ENCODE measurements around the gene CCT3. TPM values are rescaled to one million over a fixed set of nuclear protein-coding genes. Genes with fewer than 3 reads are reported as not detected.

The CCT3 gene
- total RNA-seq, 6 donors from 2014 or later: 53.5 to 171 (median 112) TPM

- H3K27ac ChIP-seq: no peak overlapping the region
- TF ChIP-seq CTCF (IDR thresholded peaks at IDR 0.05) (no peak), POLR2A (IDR thresholded peaks at IDR 0.05) (no peak), EP300 (IDR thresholded peaks at IDR 0.05) (no peak), POLR2AphosphoS5 (IDR thresholded peaks at IDR 0.05) (no peak)
- H3K36me3 ChIP-seq: no peaks in the 10 kb centered on the region
- DNase-seq (no peak), ATAC-seq (ENCODE audit: low FRiP score in 2 of 2) (no peak)
- peaks cover 5 to 12% (median 6%) of the 10 kb centered on the region in 4 donors for H3K4me1 ChIP-seq
- H3K4me3 ChIP-seq: no peak overlapping the region
- H3K27me3 ChIP-seq: no peaks in the 10 kb centered on the region
- H3K9me3 ChIP-seq: no peaks in the 10 kb centered on the region
These were observed 27.7 kb upstream of the CCT3 start for GRCh38 chr1:156365754-156366153.

GRCh38 chr1:156360534-156360933 is 22.4 kb upstream of the CCT3 start:
- H3K27ac ChIP-seq: no peak overlapping the region
- 95% methylated on average over 11 of the region's 11 CpGs for WGBS, 2 donors
- ATAC-seq (ENCODE audit: low FRiP score in 2 of 2) (no peak), DNase-seq (no peak)
- H3K27me3 ChIP-seq: peaks cover 0 to 7% (median 0%) of the 10 kb centered on the region in 4 donors
- H3K36me3 ChIP-seq: no peaks in the 10 kb centered on the region
- TF ChIP-seq POLR2AphosphoS5 (IDR thresholded peaks at IDR 0.05) (no peak), POLR2A (IDR thresholded peaks at IDR 0.05) (no peak), CTCF (IDR thresholded peaks at IDR 0.05) (no peak), EP300 (IDR thresholded peaks at IDR 0.05) (no peak)
- no peak overlapping the region for H3K4me3 ChIP-seq
- H3K9me3 ChIP-seq: no peaks in the 10 kb centered on the region
- H3K4me1 ChIP-seq: peaks cover 0 to 6% (median 2%) of the 10 kb centered on the region in 4 donors

- 34 to 47% methylated on average over 6 of the region's 6 CpGs for WGBS, 2 donors
- no peak overlapping the region for H3K27ac ChIP-seq
- peaks cover 0 to 7% (median 0%) of the 10 kb centered on the region in 4 donors for H3K27me3 ChIP-seq
- no peak for DNase-seq
- H3K4me3 ChIP-seq: no peak overlapping the region
- H3K36me3 ChIP-seq: no peaks in the 10 kb centered on the region
- ATAC-seq (ENCODE audit: low FRiP score in 2 of 2): no peak
- TF ChIP-seq POLR2A (IDR thresholded peaks at IDR 0.05) (no peak), EP300 (IDR thresholded peaks at IDR 0.05) (no peak), CTCF (IDR thresholded peaks at IDR 0.05) (no peak), POLR2AphosphoS5 (IDR thresholded peaks at IDR 0.05) (no peak)
- no peaks in the 10 kb centered on the region for H3K9me3 ChIP-seq
- H3K4me1 ChIP-seq: peaks cover 0 to 6% (median 2%) of the 10 kb centered on the region in 4 donors
These were observed 21.9 kb upstream of the CCT3 start for GRCh38 chr1:156359973-156360372.

- H3K4me1 ChIP-seq: peaks cover 0 to 6% (median 2%) of the 10 kb centered on the region in 4 donors
- peaks cover 0 to 7% (median 0%) of the 10 kb centered on the region in 4 donors for H3K27me3 ChIP-seq
- no peak overlapping the region for H3K27ac ChIP-seq
- TF ChIP-seq CTCF (IDR thresholded peaks at IDR 0.05) (no peak), POLR2A (IDR thresholded peaks at IDR 0.05) (no peak), POLR2AphosphoS5 (IDR thresholded peaks at IDR 0.05) (no peak), EP300 (IDR thresholded peaks at IDR 0.05) (no peak)
- ATAC-seq (ENCODE audit: low FRiP score in 2 of 2) (no peak), DNase-seq (no peak)
- H3K9me3 ChIP-seq: no peaks in the 10 kb centered on the region
- 92 to 94% methylated on average over 3 of the region's 3 CpGs for WGBS, 2 donors
- H3K4me3 ChIP-seq: no peak overlapping the region
- H3K36me3 ChIP-seq: no peaks in the 10 kb centered on the region
These were observed 21.2 kb upstream of the CCT3 start for GRCh38 chr1:156359249-156359648.

GRCh38 chr1:156358641-156359040 is 20.5 kb upstream of the CCT3 start:
- no peak for TF ChIP-seq EP300 (IDR thresholded peaks at IDR 0.05)
- TF ChIP-seq POLR2AphosphoS5 (IDR thresholded peaks at IDR 0.05): no peak
- no peak for TF ChIP-seq CTCF (IDR thresholded peaks at IDR 0.05)
- TF ChIP-seq POLR2A (IDR thresholded peaks at IDR 0.05): no peak
- no peak overlapping the region for H3K4me3 ChIP-seq
- no peak overlapping the region for H3K27ac ChIP-seq
- H3K9me3 ChIP-seq: no peaks in the 10 kb centered on the region
- H3K36me3 ChIP-seq: no peaks in the 10 kb centered on the region
- ATAC-seq (ENCODE audit: low FRiP score in 2 of 2) (no peak), DNase-seq (no peak)
- peaks cover 0 to 7% (median 0%) of the 10 kb centered on the region in 4 donors for H3K27me3 ChIP-seq
- peaks cover 0 to 6% (median 2%) of the 10 kb centered on the region in 4 donors for H3K4me1 ChIP-seq
- 80 to 85% methylated on average over 1 of the region's 1 CpG for WGBS, 2 donors

Data from upper lobe of left lung (tissue), 6 donors.